Measurements from ENCODE around the gene UNC119.

UNC119 gene

DNA sequence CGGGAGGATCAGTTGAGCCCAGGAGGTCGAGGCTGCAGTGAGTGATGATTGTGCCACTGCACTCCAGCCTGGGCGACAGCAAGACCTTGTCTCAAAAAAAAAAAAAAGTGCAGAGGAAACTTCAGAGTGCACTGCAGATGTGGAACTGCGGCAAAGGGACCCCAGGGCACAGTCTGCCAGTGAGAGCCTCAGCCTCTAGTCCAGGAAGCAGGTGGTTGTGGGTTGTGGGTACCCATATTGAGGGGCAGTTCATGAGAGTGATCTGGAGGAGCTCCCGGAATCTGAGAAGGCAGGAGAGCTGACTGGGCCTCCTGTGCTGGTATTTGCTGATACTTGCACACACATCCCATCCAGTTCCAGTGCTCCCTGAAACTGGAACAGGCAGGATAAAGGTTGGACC lies 33.2 kb downstream of the UNC119 start:
- DNase-seq = peak; percentile 49

DNA sequence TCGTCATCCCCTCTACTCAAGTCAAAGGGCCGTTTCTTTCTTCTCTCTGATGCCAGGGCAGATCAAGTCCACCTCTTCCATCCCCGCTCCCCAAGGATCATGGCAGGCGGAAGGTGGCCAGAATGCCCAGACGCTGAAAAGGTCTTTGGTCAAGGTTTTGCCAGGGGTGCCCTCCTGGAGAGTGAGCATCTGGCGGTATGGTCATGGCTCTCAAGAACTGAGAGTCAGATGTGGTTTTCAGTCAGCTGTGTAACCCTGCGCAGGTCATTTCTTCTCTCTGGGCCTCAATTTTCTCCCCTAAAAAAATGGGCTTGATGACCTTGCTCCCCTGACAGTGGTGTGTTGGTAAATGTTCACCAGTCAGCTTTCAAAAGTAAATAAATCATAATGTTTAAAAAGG lies 33.8 kb downstream of the UNC119 start:
- DNase-seq = no peak

DNA sequence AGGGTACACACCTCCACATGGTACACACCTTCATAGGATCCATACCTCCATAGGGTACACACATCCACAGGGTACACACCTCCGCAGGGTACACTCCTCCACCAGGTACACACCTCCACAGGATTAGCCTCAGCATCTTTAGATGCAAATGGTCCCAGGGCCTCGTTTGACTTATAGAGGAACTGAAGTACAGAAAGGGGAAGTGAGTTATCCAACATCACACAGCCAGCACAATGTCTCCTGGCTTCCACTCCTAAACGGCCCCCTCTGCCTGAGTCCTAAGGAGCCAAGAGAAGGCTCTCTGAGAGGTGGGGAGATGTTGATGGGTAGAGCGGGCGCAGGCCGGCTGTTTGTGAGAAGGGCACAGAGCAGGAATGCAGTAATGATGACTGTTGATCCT lies 34.3 kb downstream of the UNC119 start:
- DNase-seq = peak; percentile 83

- no peak for DNase-seq
Observed at GRCh38 chr17:28515518-28515917, 36.9 kb downstream of the UNC119 start.

GRCh38 chr17:28514561-28515002 lies 37.8 kb downstream of the UNC119 start:
- DNase-seq = no peak

DNA sequence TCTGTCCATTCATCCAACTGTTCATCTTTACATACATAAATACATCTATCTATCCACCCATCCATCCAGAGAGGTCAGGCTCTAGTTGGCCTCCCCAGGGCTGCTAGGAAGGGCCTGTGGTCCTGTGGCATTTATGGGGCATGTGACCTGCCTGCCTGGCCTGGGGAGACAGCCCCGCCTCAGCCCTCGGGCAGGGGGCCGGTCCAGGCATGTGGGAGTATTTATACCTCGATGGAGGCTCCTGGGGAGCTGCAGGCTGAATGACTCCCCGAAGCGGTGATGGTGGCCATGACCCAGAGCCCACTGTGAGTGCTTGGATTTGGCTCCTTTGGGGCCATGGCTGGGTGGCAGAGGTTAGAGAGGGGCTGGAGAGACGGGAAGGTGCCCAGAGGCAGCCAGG lies 38.9 kb downstream of the UNC119 start:
- no peak for DNase-seq

DNA sequence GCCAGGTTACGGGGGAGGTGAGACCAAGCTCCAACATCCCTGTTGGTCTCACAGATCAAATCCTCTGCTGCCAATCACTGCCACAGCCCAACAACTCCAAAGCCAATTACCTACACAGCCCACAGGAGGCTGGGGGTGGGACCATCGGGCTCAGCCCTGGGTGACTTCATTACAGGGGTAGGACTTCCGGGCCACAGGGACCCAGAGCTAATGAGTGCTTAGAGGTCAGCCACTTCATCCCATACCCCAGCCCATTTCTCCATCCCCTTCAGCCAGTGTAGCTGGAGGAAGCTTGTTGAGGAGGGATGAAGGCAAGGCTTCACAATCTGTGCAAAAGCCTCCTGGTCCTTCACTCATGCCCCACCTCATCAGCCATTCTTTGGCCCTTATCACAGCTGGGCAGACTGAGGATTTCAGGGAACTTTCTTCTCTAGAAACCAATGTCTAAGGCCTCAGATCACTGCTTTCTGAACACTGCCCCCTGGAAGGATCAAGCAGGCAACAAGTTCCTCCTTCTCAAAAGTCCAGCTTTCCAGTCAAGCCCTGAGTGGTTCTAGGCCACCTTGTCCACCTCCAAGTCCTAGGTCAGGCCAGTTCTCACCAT lies 40.5 kb downstream of the UNC119 start:
- DNase-seq = no peak

- peak; percentile 70 for DNase-seq
Observed at GRCh38 chr17:28509789-28510188, 42.6 kb downstream of the UNC119 start.

DNA sequence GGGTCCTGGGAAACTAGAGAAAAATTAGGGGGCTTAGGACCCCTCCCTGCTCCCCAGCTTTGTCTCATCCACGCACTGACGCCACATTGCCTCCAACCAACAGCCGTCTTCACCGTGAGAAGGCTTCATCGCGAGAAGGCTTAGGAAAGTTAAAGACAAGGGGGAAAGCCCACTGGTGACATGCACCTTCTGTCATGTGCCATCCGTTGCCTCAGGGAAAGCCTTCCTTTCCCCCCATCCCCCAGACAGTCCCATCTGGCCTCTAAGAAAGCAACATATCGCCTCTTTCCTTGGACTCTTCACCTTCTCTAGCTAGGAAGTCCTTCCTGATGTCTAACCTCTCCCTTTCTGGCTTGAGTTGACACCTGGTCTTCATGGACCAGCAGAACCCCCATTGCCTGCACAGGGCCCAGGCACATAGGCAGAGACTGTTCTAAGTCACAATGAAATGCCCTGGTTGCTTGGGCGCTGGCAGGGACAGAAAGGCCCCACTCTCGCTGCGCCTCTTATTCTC lies 44.2 kb downstream of the UNC119 start:
- DNase-seq = no peak

- no peak for DNase-seq
Observed at GRCh38 chr17:28507567-28508203, 44.7 kb downstream of the UNC119 start.

- no peak for DNase-seq
Observed at GRCh38 chr17:28506763-28507487, 45.5 kb downstream of the UNC119 start.

DNA sequence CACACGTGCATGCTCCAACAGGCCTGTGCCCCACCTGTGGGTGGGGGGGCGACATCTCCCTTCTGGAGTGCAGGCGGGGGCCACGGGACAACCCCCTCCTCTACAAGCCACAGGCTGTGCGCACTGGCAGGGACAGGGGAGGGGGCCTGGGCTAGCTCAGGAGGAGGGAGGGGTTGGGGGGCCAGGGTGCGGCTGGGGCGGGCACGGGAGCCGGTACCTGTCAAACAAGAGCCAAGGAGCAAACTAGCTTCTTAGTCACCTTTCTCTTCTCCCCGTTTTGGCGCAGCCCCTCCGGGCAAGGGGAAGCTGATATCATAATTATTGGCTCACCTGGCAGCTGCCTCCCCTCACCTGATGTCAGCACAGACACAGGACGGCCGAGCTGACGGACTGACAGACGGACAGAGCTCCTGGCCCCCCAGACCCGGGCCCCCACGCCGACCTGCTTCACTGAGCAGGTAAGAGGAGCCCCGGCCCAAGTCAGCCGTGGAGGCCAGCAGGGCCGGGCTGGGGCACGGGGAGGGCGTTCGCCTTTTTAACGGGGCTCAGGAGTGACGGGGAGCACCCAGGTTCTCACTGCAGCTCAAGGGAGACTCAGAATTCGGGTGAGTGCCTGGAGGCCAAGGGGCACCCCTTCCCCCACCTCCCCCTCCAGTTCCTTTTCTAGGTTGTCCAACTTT lies 46.3 kb downstream of the UNC119 start, which contains the start of gene FOXN1:
FOXN1 (plus strand) TSS at position 363 of the 680 bp plus-strand sequence. CDS start 17,622 bp downstream, outside the sequence.
- no peak for DNase-seq

GRCh38 chr17:28503420-28503819 lies 49.0 kb downstream of the UNC119 start:
- DNase-seq = no peak

DNA sequence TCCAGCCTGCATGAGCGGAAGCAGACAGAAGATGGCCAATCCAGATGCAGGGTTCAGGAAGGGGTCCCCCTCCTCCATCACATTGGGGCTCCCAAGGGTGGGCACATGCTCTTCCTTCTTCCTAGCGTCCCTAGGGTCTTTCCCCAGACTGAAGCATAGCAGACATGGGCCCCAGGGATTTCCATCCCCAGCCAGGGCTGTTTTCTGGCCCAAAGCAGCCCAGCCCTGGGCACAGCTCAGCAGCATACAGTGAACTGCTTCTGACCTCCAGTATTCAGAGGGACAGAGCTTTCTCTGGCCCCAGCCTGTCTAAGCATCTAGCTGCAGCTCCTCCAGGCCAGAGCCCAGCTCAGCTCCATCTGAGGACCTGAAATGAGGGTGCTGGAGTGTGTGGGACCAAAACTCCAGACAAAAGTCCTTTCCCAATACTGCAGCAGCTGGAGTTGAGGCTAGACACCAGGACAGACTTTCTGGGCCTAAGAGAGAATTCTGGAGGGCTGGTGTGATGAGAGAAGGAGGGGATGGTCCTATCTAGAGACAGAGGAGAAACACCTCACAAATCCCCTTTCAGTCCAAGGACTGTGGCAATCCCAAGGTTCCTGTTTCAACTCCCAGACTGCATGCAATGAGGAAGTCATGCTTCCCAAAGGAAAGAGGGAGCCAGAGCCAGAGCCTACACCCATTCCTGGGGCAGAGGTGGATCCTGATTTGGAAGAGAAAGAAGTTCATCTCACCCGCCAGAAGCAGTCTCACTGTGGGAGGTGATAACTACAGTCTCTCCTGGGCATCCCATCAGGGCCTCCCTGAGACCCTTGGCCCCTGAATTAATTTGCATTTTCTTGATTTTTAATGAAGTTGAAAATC lies 50.8 kb downstream of the UNC119 start:
- no peak for DNase-seq

- no peak for DNase-seq
Observed at GRCh38 chr17:28500712-28501379, 51.6 kb downstream of the UNC119 start.

- no peak for DNase-seq
Observed at GRCh38 chr17:28499684-28500357, 52.6 kb downstream of the UNC119 start.

DNA sequence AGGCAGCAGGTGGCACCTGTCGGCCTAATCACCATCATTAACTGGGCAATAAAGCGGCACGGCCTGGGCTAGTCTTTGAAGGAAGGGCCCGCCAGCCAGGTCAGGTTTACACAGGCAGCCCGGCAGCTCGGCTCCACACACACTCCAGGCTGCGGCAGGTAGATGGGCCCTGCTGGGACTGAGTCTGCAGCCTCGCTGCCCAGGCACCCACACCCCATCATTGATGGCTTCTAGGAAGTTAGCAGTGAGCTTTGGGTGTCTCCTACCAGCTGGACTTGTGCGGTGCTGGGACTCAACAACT lies 53.1 kb downstream of the UNC119 start:
- DNase-seq = no peak

DNA sequence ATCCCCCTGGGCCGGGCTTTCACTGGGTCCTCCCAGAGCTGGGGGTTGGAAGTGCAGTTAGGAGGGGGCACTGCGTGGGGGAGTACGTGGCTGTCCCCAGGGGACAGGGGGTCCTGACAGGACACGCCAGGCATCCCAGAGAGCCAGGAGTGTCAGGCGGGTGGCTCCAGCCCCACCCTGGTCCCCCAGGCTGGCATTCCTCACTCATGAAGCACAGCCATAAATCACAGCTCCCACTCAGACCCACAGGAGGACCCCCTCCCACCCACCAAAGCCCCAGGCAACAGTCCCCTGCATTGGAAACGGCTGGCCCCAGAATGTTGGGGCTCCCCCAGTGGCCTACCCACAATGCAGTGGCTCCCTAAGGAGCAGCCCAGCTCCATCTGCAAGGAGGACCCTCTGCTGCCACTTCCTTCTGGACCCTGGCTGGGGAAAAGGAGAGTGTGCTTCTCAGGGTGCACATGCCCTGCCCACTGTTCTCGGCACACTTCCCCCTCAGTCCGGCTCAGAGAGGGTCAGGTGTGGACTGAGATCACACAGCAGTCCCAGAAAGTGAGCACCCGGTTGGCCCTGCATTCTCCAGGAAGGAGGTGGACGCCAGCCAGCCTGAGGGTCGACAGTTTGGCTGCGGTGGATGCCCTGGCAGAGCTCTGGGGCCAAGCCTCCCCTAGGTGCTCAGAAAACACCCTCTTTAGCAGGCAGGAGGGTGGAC lies 53.6 kb downstream of the UNC119 start:
- DNase-seq = no peak

DNA sequence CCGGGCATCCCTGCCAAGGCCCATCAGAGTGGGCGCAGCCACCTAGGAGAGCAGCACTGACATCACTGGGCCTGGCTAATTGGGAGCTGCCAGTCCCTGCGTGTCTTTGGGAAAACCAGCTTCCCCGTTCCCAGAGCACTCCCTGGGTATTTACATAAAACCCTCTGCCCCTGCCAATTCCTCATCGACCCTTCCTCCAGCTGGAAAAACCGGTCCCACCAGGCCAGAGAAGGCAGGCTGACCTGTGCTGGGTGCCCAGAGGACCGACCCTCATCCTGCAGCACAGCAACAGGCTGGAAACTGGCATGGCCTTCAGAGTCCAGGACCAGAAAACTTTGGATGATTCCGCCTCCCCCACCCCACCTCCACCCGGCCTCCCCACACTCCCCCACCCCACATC lies 54.5 kb downstream of the UNC119 start:
- no peak for DNase-seq

Data from MV-4-11 (cell line).